ENCODE measurements around the gene ERGIC1. TPM values are rescaled to one million over a fixed set of nuclear protein-coding genes. Genes with fewer than 3 reads are reported as not detected.

ERGIC1 gene
- total RNA-seq, 1 donor from 2014 or later: 131 TPM

DNA sequence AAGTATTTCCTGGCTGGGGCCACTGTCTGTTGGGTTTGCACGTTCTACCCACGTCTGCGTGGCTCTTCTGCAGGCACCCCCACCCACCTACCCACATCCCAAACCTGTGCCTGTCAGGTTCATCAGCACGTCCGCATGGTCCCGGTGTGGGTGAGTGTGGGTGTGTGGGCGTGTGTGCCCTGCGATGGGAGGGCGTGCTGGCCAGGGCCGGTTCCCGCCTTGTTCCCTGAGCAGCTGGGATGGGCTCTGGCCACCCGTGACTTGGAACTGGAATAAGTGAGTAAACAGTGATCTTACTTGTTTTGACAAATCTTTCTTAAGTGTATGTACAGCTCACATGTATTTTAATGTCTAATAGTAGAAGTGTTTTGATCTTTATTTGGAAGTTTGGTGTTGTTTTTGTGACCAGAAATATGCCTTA, 20.4 kb downstream of the ERGIC1 start:
- no peaks in the 10 kb centered on the region for H3K36me3 ChIP-seq (ENCODE audit: insufficient read depth, low read length)
- H2AFZ ChIP-seq (ENCODE audit: low read depth, low read length): no peak overlapping the region
- Mint-ChIP-seq H3K9me3 (ENCODE audit: unreplicated experiment) (peaks cover 2% of the 10 kb centered on the region), H3K27ac (ENCODE audit: unreplicated experiment) (peak overlapping the region; percentile 81), H3K4me1 (ENCODE audit: low read depth, unreplicated experiment) (peaks cover 23% of the 10 kb centered on the region), H3K36me3 (ENCODE audit: low read depth, unreplicated experiment) (peaks cover 16% of the 10 kb centered on the region), H3K4me3 (ENCODE audit: unreplicated experiment) (no peak overlapping the region), H3K27me3 (ENCODE audit: low read depth, unreplicated experiment) (no peaks in the 10 kb centered on the region)
- no peak overlapping the region for H3K27ac ChIP-seq (ENCODE audit: low read depth, low read length)
- TF ChIP-seq, protein P1, sequence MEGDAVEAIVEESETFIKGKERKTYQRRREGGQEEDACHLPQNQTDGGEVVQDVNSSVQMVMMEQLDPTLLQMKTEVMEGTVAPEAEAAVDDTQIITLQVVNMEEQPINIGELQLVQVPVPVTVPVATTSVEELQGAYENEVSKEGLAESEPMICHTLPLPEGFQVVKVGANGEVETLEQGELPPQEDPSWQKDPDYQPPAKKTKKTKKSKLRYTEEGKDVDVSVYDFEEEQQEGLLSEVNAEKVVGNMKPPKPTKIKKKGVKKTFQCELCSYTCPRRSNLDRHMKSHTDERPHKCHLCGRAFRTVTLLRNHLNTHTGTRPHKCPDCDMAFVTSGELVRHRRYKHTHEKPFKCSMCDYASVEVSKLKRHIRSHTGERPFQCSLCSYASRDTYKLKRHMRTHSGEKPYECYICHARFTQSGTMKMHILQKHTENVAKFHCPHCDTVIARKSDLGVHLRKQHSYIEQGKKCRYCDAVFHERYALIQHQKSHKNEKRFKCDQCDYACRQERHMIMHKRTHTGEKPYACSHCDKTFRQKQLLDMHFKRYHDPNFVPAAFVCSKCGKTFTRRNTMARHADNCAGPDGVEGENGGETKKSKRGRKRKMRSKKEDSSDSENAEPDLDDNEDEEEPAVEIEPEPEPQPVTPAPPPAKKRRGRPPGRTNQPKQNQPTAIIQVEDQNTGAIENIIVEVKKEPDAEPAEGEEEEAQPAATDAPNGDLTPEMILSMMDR (IDR thresholded peaks at IDR 0.05; ENCODE audit: insufficient read depth, low read depth, low read length): no peak
- TF ChIP-seq EZH2 (IDR thresholded peaks at IDR 0.05; ENCODE audit: insufficient read depth, low read length): no peak
- peak overlapping the region; percentile 41 for H3K9ac ChIP-seq (ENCODE audit: low read length)
- H3K27me3 ChIP-seq (ENCODE audit: insufficient read depth, low read length): no peaks in the 10 kb centered on the region
- no peak for DNase-seq (ENCODE audit: low read depth)
- FAIRE-seq: no peak
- peaks cover 96% of the 10 kb centered on the region for H3K79me2 ChIP-seq (ENCODE audit: insufficient read depth, low read length)
- H3K4me3 ChIP-seq (ENCODE audit: insufficient read depth, low read depth, low read length): no peak overlapping the region
- no peaks in the 10 kb centered on the region for H3K9me3 ChIP-seq (ENCODE audit: insufficient read depth, low read depth, low read length)
- no peak overlapping the region for H3K4me2 ChIP-seq (ENCODE audit: low read length)
- H4K20me1 ChIP-seq (ENCODE audit: insufficient read depth, low read length): peaks cover 38% of the 10 kb centered on the region
- peaks cover 41% of the 10 kb centered on the region for H3K4me1 ChIP-seq (ENCODE audit: insufficient read depth, low read length)

DNA sequence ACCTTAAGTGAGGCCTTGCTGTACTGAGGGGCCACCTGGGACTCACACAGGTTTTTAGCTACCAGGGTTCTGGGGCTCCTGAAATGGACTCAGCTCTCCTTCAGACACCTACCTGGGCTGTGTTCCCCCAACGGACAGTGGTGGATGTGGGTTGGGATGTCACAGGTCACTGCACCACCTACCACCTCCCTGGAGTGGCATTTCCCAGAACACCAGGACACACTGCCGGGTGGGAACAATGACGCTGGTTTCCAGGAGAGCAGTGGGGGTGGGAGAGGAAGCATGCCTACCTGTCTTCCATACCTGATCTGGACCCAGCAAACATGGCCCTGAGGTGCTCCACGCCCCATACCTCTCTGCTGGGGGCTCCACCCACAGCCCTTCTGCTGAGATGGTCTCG, 20.9 kb downstream of the ERGIC1 start:
- Histone ChIP-seq H3K79me2 (ENCODE audit: insufficient read depth, low read length) (peaks cover 96% of the 10 kb centered on the region), H3K4me1 (ENCODE audit: insufficient read depth, low read length) (peaks cover 43% of the 10 kb centered on the region), H3K27me3 (ENCODE audit: insufficient read depth, low read length) (no peaks in the 10 kb centered on the region), H3K4me2 (ENCODE audit: low read length) (no peak overlapping the region), H2AFZ (ENCODE audit: low read depth, low read length) (no peak overlapping the region), H4K20me1 (ENCODE audit: insufficient read depth, low read length) (peaks cover 33% of the 10 kb centered on the region), H3K9me3 (ENCODE audit: insufficient read depth, low read depth, low read length) (no peaks in the 10 kb centered on the region), H3K9ac (ENCODE audit: low read length) (peak overlapping the region; percentile 41), H3K27ac (ENCODE audit: low read depth, low read length) (no peak overlapping the region), H3K4me3 (ENCODE audit: insufficient read depth, low read depth, low read length) (no peak overlapping the region), H3K36me3 (ENCODE audit: insufficient read depth, low read length) (no peaks in the 10 kb centered on the region)
- TF ChIP-seq, protein P1 (IDR thresholded peaks at IDR 0.05; ENCODE audit: insufficient read depth, low read depth, low read length): no peak
- no peak for TF ChIP-seq EZH2 (IDR thresholded peaks at IDR 0.05; ENCODE audit: insufficient read depth, low read length)
- H3K4me1 Mint-ChIP-seq (ENCODE audit: low read depth, unreplicated experiment): peaks cover 23% of the 10 kb centered on the region
- FAIRE-seq: no peak
- peaks cover 2% of the 10 kb centered on the region for H3K9me3 Mint-ChIP-seq (ENCODE audit: unreplicated experiment)
- no peaks in the 10 kb centered on the region for H3K27me3 Mint-ChIP-seq (ENCODE audit: low read depth, unreplicated experiment)
- H3K27ac Mint-ChIP-seq (ENCODE audit: unreplicated experiment): peak overlapping the region; percentile 81
- peaks cover 16% of the 10 kb centered on the region for H3K36me3 Mint-ChIP-seq (ENCODE audit: low read depth, unreplicated experiment)
- no peak for DNase-seq (ENCODE audit: low read depth)
- no peak overlapping the region for H3K4me3 Mint-ChIP-seq (ENCODE audit: unreplicated experiment)

DNA sequence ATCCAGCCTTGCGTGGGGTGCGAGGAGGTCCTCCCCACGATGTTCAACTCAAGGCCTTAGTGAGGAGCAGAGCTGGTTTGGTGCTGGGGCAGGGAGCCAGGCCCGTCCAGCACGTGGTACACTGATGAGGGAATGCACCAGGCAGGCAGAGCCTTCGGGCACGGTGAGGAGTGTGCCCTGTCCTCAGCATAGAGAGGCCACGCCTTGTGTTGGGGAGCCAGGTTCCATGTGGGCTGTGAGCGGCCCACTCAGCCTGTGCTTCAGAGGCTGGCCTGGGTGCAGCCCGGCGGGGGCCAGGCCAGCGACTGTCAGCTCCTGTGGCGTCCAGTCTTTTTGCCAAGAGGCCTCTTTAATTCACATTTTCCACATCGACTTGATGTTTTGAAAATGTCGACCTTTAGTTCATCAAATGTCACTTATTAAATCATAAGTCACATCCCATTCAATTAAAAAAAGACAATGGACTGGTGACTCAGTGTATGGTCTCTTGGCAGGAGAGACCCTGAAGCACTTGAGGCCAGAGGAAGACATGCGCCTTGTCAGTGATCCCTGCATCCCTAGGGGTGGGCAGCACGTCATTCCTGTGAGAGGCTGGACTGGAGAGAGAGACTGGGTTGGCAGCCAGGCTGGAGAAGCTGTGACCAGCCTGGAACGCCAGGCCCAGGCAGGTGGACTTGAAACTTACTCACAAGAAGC, 21.7 kb downstream of the ERGIC1 start:
- H3K4me3 Mint-ChIP-seq (ENCODE audit: unreplicated experiment): no peak overlapping the region
- no peak for FAIRE-seq
- peaks cover 29% of the 10 kb centered on the region for H4K20me1 ChIP-seq (ENCODE audit: insufficient read depth, low read length)

More for the DNA sequence above, 21.7 kb downstream of the ERGIC1 start:
- peak overlapping the region; percentile 41 for H3K9ac ChIP-seq (ENCODE audit: low read length)
- Mint-ChIP-seq H3K27me3 (ENCODE audit: low read depth, unreplicated experiment) (no peaks in the 10 kb centered on the region), H3K4me1 (ENCODE audit: low read depth, unreplicated experiment) (peaks cover 27% of the 10 kb centered on the region), H3K27ac (ENCODE audit: unreplicated experiment) (no peak overlapping the region), H3K9me3 (ENCODE audit: unreplicated experiment) (peaks cover 2% of the 10 kb centered on the region), H3K36me3 (ENCODE audit: low read depth, unreplicated experiment) (peaks cover 13% of the 10 kb centered on the region)
- no peak for TF ChIP-seq EZH2 (IDR thresholded peaks at IDR 0.05; ENCODE audit: insufficient read depth, low read length)
- TF ChIP-seq, protein P1 (IDR thresholded peaks at IDR 0.05; ENCODE audit: insufficient read depth, low read depth, low read length): no peak
- peak overlapping the region; percentile 24 for H3K27ac ChIP-seq (ENCODE audit: low read depth, low read length)
- no peaks in the 10 kb centered on the region for H3K27me3 ChIP-seq (ENCODE audit: insufficient read depth, low read length)
- no peaks in the 10 kb centered on the region for H3K36me3 ChIP-seq (ENCODE audit: insufficient read depth, low read length)
- peaks cover 47% of the 10 kb centered on the region for H3K4me1 ChIP-seq (ENCODE audit: insufficient read depth, low read length)
- peak overlapping the region; percentile 16 for H3K4me2 ChIP-seq (ENCODE audit: low read length)
- no peaks in the 10 kb centered on the region for H3K9me3 ChIP-seq (ENCODE audit: insufficient read depth, low read depth, low read length)
- H3K79me2 ChIP-seq (ENCODE audit: insufficient read depth, low read length): peaks cover 97% of the 10 kb centered on the region
- H2AFZ ChIP-seq (ENCODE audit: low read depth, low read length): no peak overlapping the region
- DNase-seq (ENCODE audit: low read depth): no peak
- no peak overlapping the region for H3K4me3 ChIP-seq (ENCODE audit: insufficient read depth, low read depth, low read length)

Measured in astrocyte (in vitro differentiated cells and primary cell).